Measurements from ENCODE around the gene ID1.
A peak's percentile ranks its signal among the peaks of the same experiment; 100 is the strongest.
"Not testable (repeated sequence)": the region's sequence is repeated elsewhere in the genome, so short reads cannot be mapped to it uniquely, and the experiment has no call there.

Gene ID1

GRCh38 chr20:31602431-31602778 lies 2.7 kb upstream of the ID1 start:
- no peak for DNase-seq (ENCODE audit: low read depth)

GRCh38 chr20:31602779-31603441 lies 2.2 kb upstream of the ID1 start:
- DNase-seq (ENCODE audit: low read depth) = no peak

GRCh38 chr20:31603822-31604566 lies 1.1 kb upstream of the ID1 start:
- DNase-seq (ENCODE audit: low read depth) = peak; percentile 74

- no peak for DNase-seq (ENCODE audit: low read depth)
Measured at GRCh38 chr20:31604567-31605030, 490 bp upstream of the ID1 start.

- no peak for DNase-seq (ENCODE audit: low read depth)
Measured at GRCh38 chr20:31605902-31606803, 1.1 kb downstream of the ID1 start.

GRCh38 chr20:31606804-31607639 lies 1.9 kb downstream of the ID1 start:
- DNase-seq (ENCODE audit: low read depth) = no peak

- DNase-seq (ENCODE audit: low read depth) = no peak
Measured at GRCh38 chr20:31607640-31608250, 2.7 kb downstream of the ID1 start.

GRCh38 chr20:31608251-31608945 lies 3.3 kb downstream of the ID1 start:
- DNase-seq (ENCODE audit: low read depth) = no peak

- not testable (repeated sequence) for DNase-seq (ENCODE audit: low read depth)
Measured at GRCh38 chr20:31612271-31612640, 7.2 kb downstream of the ID1 start.

GRCh38 chr20:31615416-31615815 lies 10.3 kb downstream of the ID1 start:
- DNase-seq (ENCODE audit: low read depth) = no peak

- DNase-seq (ENCODE audit: low read depth) = no peak
Measured at GRCh38 chr20:31617432-31618104, 12.5 kb downstream of the ID1 start.

- DNase-seq (ENCODE audit: low read depth) = no peak
Measured at GRCh38 chr20:31620246-31620645, 15.2 kb downstream of the ID1 start.

- DNase-seq (ENCODE audit: low read depth) = not testable (repeated sequence)
Measured at GRCh38 chr20:31623123-31623505, 18.0 kb downstream of the ID1 start.

- not testable (repeated sequence) for DNase-seq (ENCODE audit: low read depth)
Measured at GRCh38 chr20:31626534-31626933, 21.4 kb downstream of the ID1 start.

- not testable (repeated sequence) for DNase-seq (ENCODE audit: low read depth)
Measured at GRCh38 chr20:31628057-31628456, 23.0 kb downstream of the ID1 start.

GRCh38 chr20:31630187-31630790 lies 25.2 kb downstream of the ID1 start:
- DNase-seq (ENCODE audit: low read depth) = no peak

- no peak for DNase-seq (ENCODE audit: low read depth)
Measured at GRCh38 chr20:31632548-31633338, 27.7 kb downstream of the ID1 start.

- DNase-seq (ENCODE audit: low read depth) = no peak
Measured at GRCh38 chr20:31633339-31633914, 28.3 kb downstream of the ID1 start.

All from T follicular helper cell (primary cell).